Neural cell (in vitro differentiated cells): ENCODE results near the gene SEMA7A. TPM values are rescaled to one million over a fixed set of nuclear protein-coding genes. Genes with fewer than 3 reads are reported as not detected.

Experiments used
- H2AFZ ChIP-seq: fragments of 200-600, 300-800 bp; sonication (generic), shearing (Covaris generic); 2 replicates; pipeline ENCODE4 v1.6.0; 2014; ENCODE audit warnings: low read depth, mild to moderate bottlenecking, antibody characterized with exemption, low read length, moderate library complexity
- H3F3A ChIP-seq: fragments of 200-600 bp; shearing (Covaris generic); 2 replicates; pipeline ENCODE4 v1.6.1; 2016; ENCODE audit warnings: mild to moderate bottlenecking, moderate library complexity, mixed read lengths, antibody characterized with exemption, low read length; ENCODE audit not compliant: insufficient read depth, poor library complexity, severe bottlenecking
- H3K27ac ChIP-seq: fragments of 200-600, 300-800 bp; sonication (generic), shearing (Covaris generic); 2 replicates; pipeline ENCODE4 v1.5.1; 2014; ENCODE audit warnings: mild to moderate bottlenecking, low read length, moderate library complexity
- H3K27me3 ChIP-seq: fragments of 300-800, 200-600 bp; sonication (generic), shearing (Covaris generic); 2 replicates; pipeline ENCODE4 v1.6.0; 2014; ENCODE audit warnings: mild to moderate bottlenecking, low read depth, low read length, moderate library complexity; ENCODE audit not compliant: insufficient read depth
- H3K36me3 ChIP-seq: fragments of 300-800, 200-600 bp; sonication (generic), shearing (Covaris generic); 2 replicates; pipeline ENCODE4 v1.5.1; 2014; ENCODE audit warnings: mild to moderate bottlenecking, antibody characterized with exemption, low read length, moderate library complexity; ENCODE audit not compliant: insufficient read depth
- H3K4me2 ChIP-seq: fragments of 300-800, 200-600 bp; sonication (generic), shearing (Covaris generic); 2 replicates; pipeline ENCODE4 v1.6.0; 2014; ENCODE audit warnings: mild to moderate bottlenecking, low read length
- H3K4me3 ChIP-seq: fragments of 300-800, 200-600 bp; sonication (generic), shearing (Covaris generic); 2 replicates; pipeline ENCODE4 v1.5.1; 2014; ENCODE audit warnings: mild to moderate bottlenecking, low read length, moderate library complexity
- H3K79me2 ChIP-seq: fragments of 200-600 bp; shearing (Covaris generic); replicated peaks from 2 replicates; pipeline ENCODE4 v1.6.0; 2014; ENCODE audit warnings: mild to moderate bottlenecking, low read length, moderate library complexity; ENCODE audit not compliant: insufficient read depth
- H3K9ac ChIP-seq: fragments of 300-800, 200-600 bp; sonication (generic), shearing (Covaris generic); 2 replicates; pipeline ENCODE4 v1.6.1; 2016; ENCODE audit warnings: mild to moderate bottlenecking, low read length, mixed read lengths
- H3K9me2 ChIP-seq: fragments of 200-600 bp; shearing (Covaris generic); 2 replicates; pipeline ENCODE4 v1.6.1; 2016; ENCODE audit warnings: mild to moderate bottlenecking, low read length, mixed read lengths; ENCODE audit not compliant: insufficient read depth
- H3K9me3 ChIP-seq: fragments of 200-600, 300-800 bp; sonication (generic), shearing (Covaris generic); 2 replicates; pipeline ENCODE4 v1.6.1; 2016; ENCODE audit warnings: mild to moderate bottlenecking, mixed run types, low read length, moderate library complexity, mixed read lengths
- H4K20me1 ChIP-seq: fragments of 200-600 bp; shearing (Covaris generic); 2 replicates; pipeline ENCODE4 v1.6.1; 2016; ENCODE audit warnings: mild to moderate bottlenecking, mixed run types; ENCODE audit not compliant: insufficient read depth
- EP300 ChIP-seq: fragments of 450-650 bp; conservative IDR thresholded peaks from 2 replicates; pipeline ENCODE4 v1.6.1; 2014; ENCODE audit warnings: antibody characterized with exemption, mild to moderate bottlenecking, moderate library complexity; ENCODE audit not compliant: poor library complexity, severe bottlenecking
- EZH2 ChIP-seq: fragments of 200-600, 300-800 bp; shearing (Covaris generic), sonication (generic); IDR thresholded peaks from 2 replicates; pipeline ENCODE4 v1.6.1; 2014; ENCODE audit warnings: antibody characterized with exemption, low read length, borderline replicate concordance, mild to moderate bottlenecking; ENCODE audit not compliant: insufficient read depth, poor library complexity, severe bottlenecking
- MXI1 ChIP-seq: fragments of 450-650 bp; conservative IDR thresholded peaks from 2 replicates; pipeline ENCODE4 v1.6.1; 2014; ENCODE audit warnings: antibody characterized with exemption, mild to moderate bottlenecking; ENCODE audit not compliant: poor library complexity, severe bottlenecking
- POLR2AphosphoS5 ChIP-seq: IDR thresholded peaks from 2 replicates; pipeline ENCODE4 v1.6.1; 2012
- RAD21 ChIP-seq: fragments of 450-650 bp; conservative IDR thresholded peaks from 2 replicates; pipeline ENCODE4 v1.6.1; 2014; ENCODE audit warnings: antibody characterized with exemption, mild to moderate bottlenecking, moderate library complexity
- SMC3 ChIP-seq: fragments of 450-650 bp; conservative IDR thresholded peaks from 2 replicates; pipeline ENCODE4 v1.6.1; 2014; ENCODE audit warnings: antibody characterized with exemption, mild to moderate bottlenecking, moderate library complexity; ENCODE audit not compliant: poor library complexity
- TAF1 ChIP-seq: IDR thresholded peaks from 2 replicates; pipeline ENCODE4 v1.6.1; 2012; ENCODE audit warnings: low read depth
- polyA plus RNA-seq: library from polyadenylated mRNA; depleted of rRNA; stranded (reverse); fragments of >200 nt; gene quantifications from 2 replicates; pipeline ENCODE4 v1.2.3, GENCODE V29; 2014
- TF ChIP-seq, protein P1 (sequence below): IDR thresholded peaks from 2 replicates; pipeline ENCODE4 v1.6.1; 2012; ENCODE audit warnings: borderline replicate concordance
- TF ChIP-seq, protein P2 (sequence below): fragments of 450-650 bp; IDR thresholded peaks from 2 replicates; pipeline ENCODE4 v1.5.1; 2014; ENCODE audit warnings: antibody characterized with exemption, mild to moderate bottlenecking, moderate library complexity; ENCODE audit not compliant: poor library complexity, severe bottlenecking

SEMA7A gene
- polyA plus RNA-seq, 1 donor from 2014 or later = 28.8 TPM

DNA sequence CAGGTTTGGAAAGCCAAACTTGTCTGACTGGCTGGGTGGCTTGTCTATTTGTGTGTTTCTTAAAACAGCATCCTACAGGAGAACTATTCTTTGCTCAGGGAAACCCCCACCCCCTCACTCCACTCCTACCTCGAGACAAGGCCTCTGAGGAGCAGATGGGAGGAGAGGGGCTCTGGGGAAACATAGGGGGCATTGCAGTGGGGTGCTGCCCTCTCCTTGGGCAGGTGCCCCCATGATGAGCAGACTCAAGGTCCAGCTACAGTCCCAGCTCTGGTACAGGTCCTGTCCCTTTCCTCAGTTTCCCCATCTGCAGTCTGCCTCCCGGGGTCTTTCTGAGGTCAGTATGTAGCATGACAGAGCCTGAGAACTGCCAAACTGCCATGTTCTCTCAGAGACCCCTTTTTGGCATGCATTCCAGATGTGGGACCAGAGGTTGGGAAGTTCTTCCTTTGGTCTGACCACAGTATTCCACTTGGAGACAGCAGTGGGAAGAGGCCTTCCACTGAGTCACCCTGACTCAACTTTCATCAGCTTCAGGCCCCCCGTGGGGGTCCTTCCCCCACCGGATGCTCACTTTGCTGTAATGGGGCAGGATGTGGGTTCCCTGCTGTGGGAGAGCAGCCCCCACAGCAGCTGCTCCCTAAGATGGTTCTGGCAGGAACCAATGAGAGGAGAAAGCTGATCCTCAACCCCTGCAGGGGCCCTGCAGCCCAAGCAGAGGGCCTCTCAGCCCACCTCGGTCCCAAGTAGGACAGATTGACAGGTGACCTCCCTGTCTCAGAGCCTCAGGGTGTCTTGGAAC lies 34.0 kb downstream of the SEMA7A start:
- H3F3A ChIP-seq = no peaks in the 10 kb centered on the region
- no peaks in the 10 kb centered on the region for H4K20me1 ChIP-seq
- no peak overlapping the region for H3K27ac ChIP-seq
- H3K4me2 ChIP-seq = no peak overlapping the region
- H3K9me2 ChIP-seq = no peaks in the 10 kb centered on the region
- H3K9me3 ChIP-seq = no peaks in the 10 kb centered on the region
- H2AFZ ChIP-seq = no peak overlapping the region
- TF ChIP-seq MXI1 = no peak
- TF ChIP-seq SMC3 = no peak
- no peak for TF ChIP-seq TAF1
- no peak for TF ChIP-seq EP300
- TF ChIP-seq, protein P1, sequence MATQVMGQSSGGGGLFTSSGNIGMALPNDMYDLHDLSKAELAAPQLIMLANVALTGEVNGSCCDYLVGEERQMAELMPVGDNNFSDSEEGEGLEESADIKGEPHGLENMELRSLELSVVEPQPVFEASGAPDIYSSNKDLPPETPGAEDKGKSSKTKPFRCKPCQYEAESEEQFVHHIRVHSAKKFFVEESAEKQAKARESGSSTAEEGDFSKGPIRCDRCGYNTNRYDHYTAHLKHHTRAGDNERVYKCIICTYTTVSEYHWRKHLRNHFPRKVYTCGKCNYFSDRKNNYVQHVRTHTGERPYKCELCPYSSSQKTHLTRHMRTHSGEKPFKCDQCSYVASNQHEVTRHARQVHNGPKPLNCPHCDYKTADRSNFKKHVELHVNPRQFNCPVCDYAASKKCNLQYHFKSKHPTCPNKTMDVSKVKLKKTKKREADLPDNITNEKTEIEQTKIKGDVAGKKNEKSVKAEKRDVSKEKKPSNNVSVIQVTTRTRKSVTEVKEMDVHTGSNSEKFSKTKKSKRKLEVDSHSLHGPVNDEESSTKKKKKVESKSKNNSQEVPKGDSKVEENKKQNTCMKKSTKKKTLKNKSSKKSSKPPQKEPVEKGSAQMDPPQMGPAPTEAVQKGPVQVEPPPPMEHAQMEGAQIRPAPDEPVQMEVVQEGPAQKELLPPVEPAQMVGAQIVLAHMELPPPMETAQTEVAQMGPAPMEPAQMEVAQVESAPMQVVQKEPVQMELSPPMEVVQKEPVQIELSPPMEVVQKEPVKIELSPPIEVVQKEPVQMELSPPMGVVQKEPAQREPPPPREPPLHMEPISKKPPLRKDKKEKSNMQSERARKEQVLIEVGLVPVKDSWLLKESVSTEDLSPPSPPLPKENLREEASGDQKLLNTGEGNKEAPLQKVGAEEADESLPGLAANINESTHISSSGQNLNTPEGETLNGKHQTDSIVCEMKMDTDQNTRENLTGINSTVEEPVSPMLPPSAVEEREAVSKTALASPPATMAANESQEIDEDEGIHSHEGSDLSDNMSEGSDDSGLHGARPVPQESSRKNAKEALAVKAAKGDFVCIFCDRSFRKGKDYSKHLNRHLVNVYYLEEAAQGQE = no peak
- TF ChIP-seq, protein P2, sequence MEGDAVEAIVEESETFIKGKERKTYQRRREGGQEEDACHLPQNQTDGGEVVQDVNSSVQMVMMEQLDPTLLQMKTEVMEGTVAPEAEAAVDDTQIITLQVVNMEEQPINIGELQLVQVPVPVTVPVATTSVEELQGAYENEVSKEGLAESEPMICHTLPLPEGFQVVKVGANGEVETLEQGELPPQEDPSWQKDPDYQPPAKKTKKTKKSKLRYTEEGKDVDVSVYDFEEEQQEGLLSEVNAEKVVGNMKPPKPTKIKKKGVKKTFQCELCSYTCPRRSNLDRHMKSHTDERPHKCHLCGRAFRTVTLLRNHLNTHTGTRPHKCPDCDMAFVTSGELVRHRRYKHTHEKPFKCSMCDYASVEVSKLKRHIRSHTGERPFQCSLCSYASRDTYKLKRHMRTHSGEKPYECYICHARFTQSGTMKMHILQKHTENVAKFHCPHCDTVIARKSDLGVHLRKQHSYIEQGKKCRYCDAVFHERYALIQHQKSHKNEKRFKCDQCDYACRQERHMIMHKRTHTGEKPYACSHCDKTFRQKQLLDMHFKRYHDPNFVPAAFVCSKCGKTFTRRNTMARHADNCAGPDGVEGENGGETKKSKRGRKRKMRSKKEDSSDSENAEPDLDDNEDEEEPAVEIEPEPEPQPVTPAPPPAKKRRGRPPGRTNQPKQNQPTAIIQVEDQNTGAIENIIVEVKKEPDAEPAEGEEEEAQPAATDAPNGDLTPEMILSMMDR = no peak
- H3K36me3 ChIP-seq = no peaks in the 10 kb centered on the region
- H3K27me3 ChIP-seq = no peaks in the 10 kb centered on the region
- H3K4me3 ChIP-seq = no peak overlapping the region
- H3K79me2 ChIP-seq = no peaks in the 10 kb centered on the region
- no peak overlapping the region for H3K9ac ChIP-seq

DNA sequence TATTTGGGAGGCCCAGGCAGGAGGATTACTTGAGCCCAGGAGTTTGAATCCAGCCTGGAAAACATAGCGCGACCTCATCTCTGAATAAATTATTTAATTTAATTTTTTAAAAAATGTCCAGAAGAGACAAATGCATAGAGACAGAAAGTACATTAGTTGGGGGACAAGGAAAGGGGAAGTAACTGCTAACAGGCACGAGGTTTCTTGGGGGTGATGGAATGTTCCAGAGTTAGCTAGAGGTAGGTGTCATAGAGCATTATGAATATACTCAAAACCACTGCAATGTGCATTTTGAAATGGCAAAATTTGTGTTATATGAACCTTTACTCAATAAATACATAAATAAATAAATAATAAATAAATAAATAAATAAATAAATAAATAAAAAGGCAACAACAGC lies 34.7 kb downstream of the SEMA7A start:
- Histone ChIP-seq H3K27me3 (no peaks in the 10 kb centered on the region), H3K9me3 (no peaks in the 10 kb centered on the region), H3K9ac (no peak overlapping the region), H3K9me2 (no peaks in the 10 kb centered on the region), H3F3A (no peaks in the 10 kb centered on the region), H3K4me3 (no peak overlapping the region), H3K27ac (no peak overlapping the region), H4K20me1 (no peaks in the 10 kb centered on the region), H2AFZ (no peak overlapping the region), H3K36me3 (no peaks in the 10 kb centered on the region), H3K4me2 (no peak overlapping the region), H3K79me2 (no peaks in the 10 kb centered on the region)
- TF ChIP-seq, protein P2 = no peak
- no peak for TF ChIP-seq SMC3
- TF ChIP-seq POLR2AphosphoS5 = no peak
- no peak for TF ChIP-seq EP300
- no peak for TF ChIP-seq TAF1
- TF ChIP-seq EZH2 = no peak
- no peak for TF ChIP-seq MXI1
- TF ChIP-seq, protein P1 = no peak
- TF ChIP-seq RAD21 = no peak
